ENCODE results near the gene SLC6A9. TPM values are rescaled to one million over a fixed set of nuclear protein-coding genes. Genes with fewer than 3 reads are reported as not detected.

The SLC6A9 gene
- total RNA-seq, 2 donors from 2014 or later: 3.5 to 4.5 TPM

GRCh38 chr1:43985984-43986595 is 45.2 kb downstream of the SLC6A9 start:
- Mint-ChIP-seq H3K27ac (no peak overlapping the region), H3K4me3 (no peak overlapping the region), H3K36me3 (no peaks in the 10 kb centered on the region), H3K4me1 (ENCODE audit: low read depth in 2 of 2) (peaks cover 0 to 2% of the 10 kb centered on the region in 2 donors), H3K9me3 (no peaks in the 10 kb centered on the region), H3K27me3 (no peaks in the 10 kb centered on the region)
- ATAC-seq: no peak
- DNase-seq (ENCODE audit: low spot score): no peak

- peaks cover 6% of the 10 kb centered on the region for H3K36me3 Mint-ChIP-seq
- H3K9me3 Mint-ChIP-seq: no peaks in the 10 kb centered on the region
- no peak overlapping the region for H3K4me3 Mint-ChIP-seq
- no peaks in the 10 kb centered on the region for H3K27me3 Mint-ChIP-seq
- peaks cover 7 to 8% of the 10 kb centered on the region in 2 donors for H3K4me1 Mint-ChIP-seq (ENCODE audit: low read depth in 2 of 2)
- no peak overlapping the region for H3K27ac Mint-ChIP-seq
- DNase-seq (ENCODE audit: low spot score): no peak
- ATAC-seq: no peak
Measured at GRCh38 chr1:43984855-43985254, 46.4 kb downstream of the SLC6A9 start.

GRCh38 chr1:43983253-43983899 is 47.9 kb downstream of the SLC6A9 start:
- no peak overlapping the region for H3K4me3 Mint-ChIP-seq
- peaks cover 6% of the 10 kb centered on the region for H3K36me3 Mint-ChIP-seq
- H3K27ac Mint-ChIP-seq: no peak overlapping the region
- DNase-seq (ENCODE audit: low spot score) (no peak), ATAC-seq (no peak)
- H3K9me3 Mint-ChIP-seq: no peaks in the 10 kb centered on the region
- no peaks in the 10 kb centered on the region for H3K27me3 Mint-ChIP-seq
- peaks cover 12% of the 10 kb centered on the region in 2 donors for H3K4me1 Mint-ChIP-seq (ENCODE audit: low read depth in 2 of 2)

DNA sequence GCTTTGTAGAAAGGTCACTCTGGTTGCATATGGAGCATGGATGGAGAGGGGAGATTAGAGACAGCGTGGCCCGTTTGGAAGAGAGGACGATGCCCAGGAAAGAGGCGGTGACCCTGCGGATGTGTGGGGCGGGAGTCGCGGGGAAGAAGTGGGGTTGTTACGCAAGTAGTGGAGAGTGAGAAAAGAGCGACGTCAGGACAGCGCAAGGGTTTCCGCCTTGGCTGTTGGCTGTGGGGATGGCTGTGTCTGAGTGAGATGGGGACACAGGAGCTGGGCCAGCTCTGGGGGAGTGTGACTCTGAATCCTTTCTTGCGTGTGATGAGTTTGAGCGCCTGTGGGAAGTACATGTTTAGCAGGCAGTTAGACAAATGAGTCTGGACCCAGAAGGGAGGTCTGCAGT is 48.5 kb downstream of the SLC6A9 start:
- ATAC-seq: no peak
- H3K27ac Mint-ChIP-seq: no peak overlapping the region
- DNase-seq (ENCODE audit: low spot score): no peak
- peaks cover 10% of the 10 kb centered on the region for H3K36me3 Mint-ChIP-seq
- H3K27me3 Mint-ChIP-seq: no peaks in the 10 kb centered on the region
- no peak overlapping the region for H3K4me3 Mint-ChIP-seq
- no peaks in the 10 kb centered on the region for H3K9me3 Mint-ChIP-seq
- peaks cover 17% of the 10 kb centered on the region in 2 donors for H3K4me1 Mint-ChIP-seq (ENCODE audit: low read depth in 2 of 2)

DNA sequence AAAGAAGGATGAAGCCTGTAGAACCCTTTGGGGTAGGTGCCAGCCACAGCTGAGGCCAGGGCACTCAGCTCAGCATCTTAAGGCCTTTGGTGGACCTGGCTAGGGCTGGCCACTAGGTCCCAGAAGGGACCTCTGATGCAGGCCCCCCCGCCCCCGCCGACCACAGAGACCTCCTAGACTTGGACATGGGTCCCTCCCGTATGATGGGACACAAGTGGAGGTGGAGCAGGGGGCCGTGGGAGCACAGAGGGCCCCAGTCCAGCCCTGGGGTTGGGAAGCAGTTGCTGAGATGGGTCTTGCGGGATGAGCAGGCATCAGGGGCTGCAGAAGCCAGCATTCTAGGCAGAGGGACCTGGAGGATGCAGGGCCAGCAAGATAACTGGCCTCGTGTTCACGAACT is 49.0 kb downstream of the SLC6A9 start:
- Mint-ChIP-seq H3K4me1 (ENCODE audit: low read depth in 2 of 2) (peaks cover 22 to 23% of the 10 kb centered on the region in 2 donors), H3K27me3 (no peaks in the 10 kb centered on the region), H3K27ac (no peak overlapping the region), H3K9me3 (no peaks in the 10 kb centered on the region), H3K4me3 (no peak overlapping the region), H3K36me3 (peaks cover 15% of the 10 kb centered on the region)
- DNase-seq (ENCODE audit: low spot score) (no peak), ATAC-seq (no peak)

DNA sequence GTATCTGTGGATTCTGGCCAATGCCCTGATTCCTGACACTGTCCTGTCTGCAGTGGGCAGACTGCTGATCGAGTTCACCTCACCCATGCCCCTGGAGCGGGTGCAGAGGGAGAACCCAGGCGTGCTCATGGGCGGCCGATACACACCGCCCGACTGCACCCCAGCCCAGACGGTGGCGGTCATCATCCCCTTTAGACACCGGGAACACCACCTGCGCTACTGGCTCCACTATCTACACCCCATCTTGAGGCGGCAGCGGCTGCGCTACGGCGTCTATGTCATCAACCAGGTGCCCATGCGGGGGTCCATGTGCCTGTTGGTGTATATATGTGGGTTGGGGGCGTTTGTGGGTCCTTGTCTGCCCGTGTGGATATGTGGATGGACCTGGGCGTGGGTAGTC is 49.6 kb downstream of the SLC6A9 start:
- peaks cover 21% of the 10 kb centered on the region for H3K36me3 Mint-ChIP-seq
- H3K27me3 Mint-ChIP-seq: no peaks in the 10 kb centered on the region
- no peaks in the 10 kb centered on the region for H3K9me3 Mint-ChIP-seq
- no peak overlapping the region for H3K4me3 Mint-ChIP-seq
- no peak overlapping the region for H3K27ac Mint-ChIP-seq
- peaks cover 28 to 29% of the 10 kb centered on the region in 2 donors for H3K4me1 Mint-ChIP-seq (ENCODE audit: low read depth in 2 of 2)
- ATAC-seq (no peak), DNase-seq (ENCODE audit: low spot score) (no peak)

GRCh38 chr1:43981135-43981491 is 50.1 kb downstream of the SLC6A9 start:
- Mint-ChIP-seq H3K27ac (no peak overlapping the region), H3K4me1 (ENCODE audit: low read depth in 2 of 2) (peaks cover 33 to 34% of the 10 kb centered on the region in 2 donors), H3K9me3 (no peaks in the 10 kb centered on the region), H3K4me3 (peak overlapping the region; percentile 93), H3K36me3 (peaks cover 24% of the 10 kb centered on the region), H3K27me3 (no peaks in the 10 kb centered on the region)
- no peak for DNase-seq (ENCODE audit: low spot score)
- no peak for ATAC-seq

GRCh38 chr1:43980255-43981134 is 50.8 kb downstream of the SLC6A9 start:
- Mint-ChIP-seq H3K9me3 (no peaks in the 10 kb centered on the region), H3K4me1 (ENCODE audit: low read depth in 2 of 2) (peaks cover 37 to 38% of the 10 kb centered on the region in 2 donors), H3K4me3 (peak overlapping the region; percentile 93), H3K27ac (peak overlapping the region; percentile 33 to 59), H3K27me3 (no peaks in the 10 kb centered on the region), H3K36me3 (peaks cover 24% of the 10 kb centered on the region)
- ATAC-seq (no peak), DNase-seq (ENCODE audit: low spot score) (no peak)

GRCh38 chr1:43979528-43980254 is 51.6 kb downstream of the SLC6A9 start:
- peak in 1 of 2 donors; percentile 53 for ATAC-seq
- DNase-seq (ENCODE audit: low spot score): no peak
- Mint-ChIP-seq H3K36me3 (peaks cover 24% of the 10 kb centered on the region), H3K27me3 (no peaks in the 10 kb centered on the region), H3K4me1 (ENCODE audit: low read depth in 2 of 2) (peaks cover 37 to 38% of the 10 kb centered on the region in 2 donors), H3K27ac (peak overlapping the region; percentile 33 to 59), H3K4me3 (peak overlapping the region; percentile 93), H3K9me3 (no peaks in the 10 kb centered on the region)

DNA sequence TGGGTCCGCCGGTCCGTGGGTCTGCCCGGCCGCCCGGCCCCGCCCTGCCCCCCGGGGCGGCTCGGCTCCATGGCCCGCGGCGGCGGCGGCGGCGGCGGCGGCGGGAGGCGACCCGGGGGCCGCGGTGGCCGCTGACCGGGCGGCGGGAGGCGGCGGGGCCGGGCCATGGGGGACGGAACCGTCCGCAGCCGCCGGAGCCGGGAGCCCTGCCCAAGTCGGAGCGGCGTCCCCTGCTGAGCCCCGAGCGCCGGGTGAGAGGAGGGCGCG is 52.1 kb downstream of the SLC6A9 start:
- DNase-seq (ENCODE audit: low spot score) (no peak), ATAC-seq (no peak)
- Mint-ChIP-seq H3K4me1 (ENCODE audit: low read depth in 2 of 2) (peaks cover 42% of the 10 kb centered on the region in 2 donors), H3K9me3 (no peaks in the 10 kb centered on the region), H3K27me3 (no peaks in the 10 kb centered on the region), H3K27ac (no peak overlapping the region), H3K4me3 (no peak overlapping the region), H3K36me3 (peaks cover 24% of the 10 kb centered on the region)

DNA sequence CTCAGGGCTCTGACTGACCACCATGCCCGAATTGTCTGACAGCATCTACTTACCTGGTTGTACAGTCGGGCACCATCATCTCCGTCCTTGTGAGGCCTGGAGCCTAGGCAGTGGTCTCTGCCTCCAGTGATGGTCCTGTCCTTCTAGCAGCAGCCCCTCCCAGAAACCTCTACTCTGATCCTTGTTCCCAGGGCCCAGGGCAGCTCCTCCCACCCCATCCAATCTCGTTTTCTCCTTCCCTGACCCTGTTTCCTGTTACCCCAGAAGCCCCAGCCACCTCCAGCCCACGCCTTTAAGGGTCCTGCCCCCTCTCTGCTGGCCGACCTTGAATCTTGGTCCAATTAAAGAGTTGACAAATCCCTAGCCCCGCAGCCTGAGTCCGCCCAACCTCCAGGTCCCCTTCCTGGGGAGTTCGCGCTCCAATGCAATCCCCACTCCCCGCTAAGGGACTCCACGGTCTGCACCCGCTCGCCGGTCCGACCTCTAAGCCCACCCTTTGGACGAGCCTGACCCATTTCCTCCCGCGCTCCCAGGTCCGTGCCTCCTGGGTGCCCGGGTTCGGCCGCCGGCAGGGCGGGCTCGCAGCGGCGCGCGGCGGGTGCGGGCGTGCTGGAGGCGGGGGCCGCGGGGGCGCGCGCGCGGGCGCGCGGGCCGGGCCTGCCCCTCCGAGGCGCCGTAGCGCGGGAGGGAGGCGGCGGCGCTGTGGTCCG is 52.6 kb downstream of the SLC6A9 start, which contains the start of gene B4GALT2:
TSS of gene B4GALT2 (plus strand) at position 660 of the 710 bp plus-strand sequence. CDS start 1,951 bp downstream, outside the sequence.
- DNase-seq (ENCODE audit: low spot score) (peak; percentile 71), ATAC-seq (peak; percentile 39 to 50)
- Mint-ChIP-seq H3K4me1 (ENCODE audit: low read depth in 2 of 2) (peaks cover 46 to 47% of the 10 kb centered on the region in 2 donors), H3K27ac (peak within 1 kb of the TSS; percentile 33 to 59), H3K4me3 (peak within 1 kb of the TSS; percentile 93), H3K9me3 (no peaks in the 10 kb centered on the region), H3K36me3 (peaks cover 24% of the 10 kb centered on the region), H3K27me3 (no peaks in the 10 kb centered on the region)

DNA sequence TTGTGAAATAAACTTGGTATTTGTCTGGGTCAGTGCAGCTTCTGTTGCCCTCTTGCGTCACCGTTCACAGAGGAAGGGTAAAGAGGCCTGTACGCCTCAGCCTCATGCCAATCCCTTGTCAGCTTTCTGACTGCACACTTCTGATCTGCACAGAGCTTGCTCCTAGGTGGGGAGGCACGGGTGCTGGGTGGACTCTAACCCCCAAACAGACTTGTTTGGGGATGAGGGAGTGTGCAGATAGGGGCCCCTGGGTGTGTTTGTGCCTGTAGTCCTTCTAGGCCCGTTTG is 53.1 kb downstream of the SLC6A9 start:
- Mint-ChIP-seq H3K27ac (no peak overlapping the region), H3K36me3 (peaks cover 24% of the 10 kb centered on the region), H3K4me1 (ENCODE audit: low read depth in 2 of 2) (peaks cover 51 to 52% of the 10 kb centered on the region in 2 donors), H3K27me3 (no peaks in the 10 kb centered on the region), H3K4me3 (peak overlapping the region; percentile 89), H3K9me3 (no peaks in the 10 kb centered on the region)
- DNase-seq (ENCODE audit: low spot score): no peak
- ATAC-seq: no peak

Measured in natural killer cell treated with Interleukin-12 subunit alpha and Interleukin-12 subunit beta and Interleukin-15 and Interleukin-18, amount 100 ng/mL, for 72 hours (primary cell).